ENCODE data around the gene GNAL. TPM values are rescaled to one million over a fixed set of nuclear protein-coding genes. Genes with fewer than 3 reads are reported as not detected.

GNAL gene
- total RNA-seq, 1 experiment from 2014 or later: 28.4 TPM

DNA sequence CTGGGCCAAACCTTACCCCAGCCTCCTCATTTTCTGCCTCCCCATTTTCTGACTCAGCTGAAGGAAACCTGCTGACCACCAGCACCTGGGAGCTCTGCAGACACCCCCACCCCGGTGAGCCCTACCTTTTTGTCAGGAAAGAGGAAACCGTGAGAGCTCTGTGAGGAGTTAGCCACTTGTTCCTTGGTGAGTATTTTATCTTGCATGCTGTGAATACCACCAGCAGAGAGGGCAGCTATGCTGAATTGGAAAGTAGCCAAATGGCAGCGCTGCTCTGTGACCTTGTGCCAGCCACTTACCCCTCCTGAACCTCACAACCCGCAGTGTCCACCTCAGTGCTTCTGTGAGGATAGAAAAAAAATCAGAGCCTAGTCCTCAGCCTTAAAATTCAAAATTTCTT lies 216.5 kb downstream of the GNAL start:
- H3K4me3 ChIP-seq (ENCODE audit: low read depth, low read length): no peak overlapping the region
- Mint-ChIP-seq H3K36me3 (ENCODE audit: insufficient read depth, unreplicated experiment) (peaks cover 18% of the 10 kb centered on the region), H3K4me1 (ENCODE audit: low read depth, unreplicated experiment) (peaks cover 5% of the 10 kb centered on the region), H3K4me3 (ENCODE audit: unreplicated experiment) (no peak overlapping the region), H3K27me3 (ENCODE audit: insufficient read depth, unreplicated experiment) (no peaks in the 10 kb centered on the region), H3K9me3 (ENCODE audit: unreplicated experiment) (no peaks in the 10 kb centered on the region), H3K27ac (ENCODE audit: unreplicated experiment) (no peak overlapping the region)
- no TSS peak for BruUV-seq (replicated peaks)
- ChIA-PET CTCF (no interaction called here), POLR2A (interaction anchor here (1.1 kb wide), 1 partner anchor 75 kb away, joined by 4 read pairs; the partner anchor contains the start of gene IMPA2)
- peaks cover 41% of the 10 kb centered on the region for H3K4me1 ChIP-seq
- H3K27me3 ChIP-seq (replicated peaks; ENCODE audit: control insufficient read depth, insufficient read depth, low read length): no peaks in the 10 kb centered on the region
- intact Hi-C loops (cut with micrococcal nuclease; ENCODE audit: unreplicated experiment): no loop called here
- H3K36me3 ChIP-seq (ENCODE audit: control insufficient read depth, insufficient read depth, low read length): no peaks in the 10 kb centered on the region
- no peak for DNase-seq
- no peaks in the 10 kb centered on the region for H3K9me3 ChIP-seq
- TF ChIP-seq, protein P1, sequence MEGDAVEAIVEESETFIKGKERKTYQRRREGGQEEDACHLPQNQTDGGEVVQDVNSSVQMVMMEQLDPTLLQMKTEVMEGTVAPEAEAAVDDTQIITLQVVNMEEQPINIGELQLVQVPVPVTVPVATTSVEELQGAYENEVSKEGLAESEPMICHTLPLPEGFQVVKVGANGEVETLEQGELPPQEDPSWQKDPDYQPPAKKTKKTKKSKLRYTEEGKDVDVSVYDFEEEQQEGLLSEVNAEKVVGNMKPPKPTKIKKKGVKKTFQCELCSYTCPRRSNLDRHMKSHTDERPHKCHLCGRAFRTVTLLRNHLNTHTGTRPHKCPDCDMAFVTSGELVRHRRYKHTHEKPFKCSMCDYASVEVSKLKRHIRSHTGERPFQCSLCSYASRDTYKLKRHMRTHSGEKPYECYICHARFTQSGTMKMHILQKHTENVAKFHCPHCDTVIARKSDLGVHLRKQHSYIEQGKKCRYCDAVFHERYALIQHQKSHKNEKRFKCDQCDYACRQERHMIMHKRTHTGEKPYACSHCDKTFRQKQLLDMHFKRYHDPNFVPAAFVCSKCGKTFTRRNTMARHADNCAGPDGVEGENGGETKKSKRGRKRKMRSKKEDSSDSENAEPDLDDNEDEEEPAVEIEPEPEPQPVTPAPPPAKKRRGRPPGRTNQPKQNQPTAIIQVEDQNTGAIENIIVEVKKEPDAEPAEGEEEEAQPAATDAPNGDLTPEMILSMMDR (IDR thresholded peaks at IDR 0.05; ENCODE audit: insufficient read depth in 1 of 2, low read depth in 1 of 2, low read length in 1 of 2, severe bottlenecking in 1 of 2, unreplicated experiment in 1 of 2): no peak

GRCh38 chr18:11906176-11906575 lies 217.1 kb downstream of the GNAL start:
- no TSS peak for BruUV-seq (replicated peaks)
- Mint-ChIP-seq H3K9me3 (ENCODE audit: unreplicated experiment) (no peaks in the 10 kb centered on the region), H3K27me3 (ENCODE audit: insufficient read depth, unreplicated experiment) (no peaks in the 10 kb centered on the region), H3K4me3 (ENCODE audit: unreplicated experiment) (no peak overlapping the region), H3K27ac (ENCODE audit: unreplicated experiment) (no peak overlapping the region), H3K4me1 (ENCODE audit: low read depth, unreplicated experiment) (peaks cover 5% of the 10 kb centered on the region), H3K36me3 (ENCODE audit: insufficient read depth, unreplicated experiment) (peaks cover 18% of the 10 kb centered on the region)
- no peak for DNase-seq
- no peaks in the 10 kb centered on the region for H3K27me3 ChIP-seq (replicated peaks; ENCODE audit: control insufficient read depth, insufficient read depth, low read length)
- no peaks in the 10 kb centered on the region for H3K36me3 ChIP-seq (ENCODE audit: control insufficient read depth, insufficient read depth, low read length)
- intact Hi-C loops (cut with micrococcal nuclease; ENCODE audit: unreplicated experiment): no loop called here
- H3K4me3 ChIP-seq (ENCODE audit: low read depth, low read length): no peak overlapping the region
- H3K9me3 ChIP-seq: no peaks in the 10 kb centered on the region
- ChIA-PET CTCF (no interaction called here), POLR2A (interaction anchor here (1.1 kb wide), 1 partner anchor 75 kb away, joined by 4 read pairs; the partner anchor contains the start of gene IMPA2)
- TF ChIP-seq, protein P1 (IDR thresholded peaks at IDR 0.05; ENCODE audit: insufficient read depth in 1 of 2, low read depth in 1 of 2, low read length in 1 of 2, severe bottlenecking in 1 of 2, unreplicated experiment in 1 of 2): no peak
- H3K4me1 ChIP-seq: peaks cover 41% of the 10 kb centered on the region

GRCh38 chr18:11906926-11907874 lies 218.1 kb downstream of the GNAL start:
- intact Hi-C loops (cut with micrococcal nuclease; ENCODE audit: unreplicated experiment): no loop called here
- no peaks in the 10 kb centered on the region for H3K36me3 ChIP-seq (ENCODE audit: control insufficient read depth, insufficient read depth, low read length)
- no peaks in the 10 kb centered on the region for H3K27me3 Mint-ChIP-seq (ENCODE audit: insufficient read depth, unreplicated experiment)
- peak overlapping the region; percentile 87 for H3K4me3 ChIP-seq (ENCODE audit: low read depth, low read length)
- no peak for DNase-seq
- H3K27me3 ChIP-seq (replicated peaks; ENCODE audit: control insufficient read depth, insufficient read depth, low read length): no peaks in the 10 kb centered on the region
- H3K9me3 Mint-ChIP-seq (ENCODE audit: unreplicated experiment): no peaks in the 10 kb centered on the region
- CTCF ChIA-PET: no interaction called here
- peaks cover 11% of the 10 kb centered on the region for H3K36me3 Mint-ChIP-seq (ENCODE audit: insufficient read depth, unreplicated experiment)
- peak overlapping the region; percentile 89 for H3K4me3 Mint-ChIP-seq (ENCODE audit: unreplicated experiment)
- H3K4me1 ChIP-seq: peaks cover 34% of the 10 kb centered on the region
- POLR2A ChIA-PET: interaction anchor here (1.5 kb wide), 1 partner anchor 22 kb away, joined by 3 read pairs; no protein-coding TSS in a partner anchor
- H3K27ac Mint-ChIP-seq (ENCODE audit: unreplicated experiment): peak overlapping the region; percentile 91
- peaks cover 5% of the 10 kb centered on the region for H3K4me1 Mint-ChIP-seq (ENCODE audit: low read depth, unreplicated experiment)
- no TSS peak for BruUV-seq (replicated peaks)
- H3K9me3 ChIP-seq: no peaks in the 10 kb centered on the region
- TF ChIP-seq, protein P1 (IDR thresholded peaks at IDR 0.05; ENCODE audit: insufficient read depth in 1 of 2, low read depth in 1 of 2, low read length in 1 of 2, severe bottlenecking in 1 of 2, unreplicated experiment in 1 of 2): no peak

All from Caco-2 (cell line).